ENCODE measurements around the gene SDK1.

- TF ChIP-seq POLR2A (IDR thresholded peaks at IDR 0.05) (no peak), CTCF (IDR thresholded peaks at IDR 0.05 in 4 of 5, conservative IDR thresholded peaks at IDR 0.05 in 1 of 5) (no peak)
These were observed 797.1 kb downstream of the SDK1 start for GRCh38 chr7:4098169-4098568.
